ENCODE measurements around the gene ANGPTL7.
"Not testable (repeated sequence)": the region's sequence is repeated elsewhere in the genome, so short reads cannot be mapped to it uniquely, and the experiment has no call there.

The ANGPTL7 gene

DNA sequence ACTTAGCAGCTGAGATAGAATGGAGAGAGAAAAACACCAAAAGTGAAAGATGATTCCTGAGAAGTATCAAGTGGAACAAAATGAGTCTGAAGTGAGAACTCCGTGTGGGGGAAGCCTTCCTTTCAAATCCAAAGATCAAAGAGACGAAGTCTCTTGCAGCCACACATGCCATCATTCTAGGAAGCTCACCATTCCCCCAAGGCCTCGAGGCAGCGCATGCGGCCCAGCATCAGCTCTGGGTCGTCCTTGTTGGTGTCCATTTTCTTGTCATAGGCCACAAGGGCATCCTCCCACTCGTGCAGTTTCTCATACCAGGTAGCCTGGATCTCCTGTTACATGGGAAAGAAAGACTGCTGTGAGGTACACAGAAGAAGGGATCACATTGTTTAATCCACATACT lies 32.2 kb upstream of the ANGPTL7 start:
- TF ChIP-seq, protein P1, sequence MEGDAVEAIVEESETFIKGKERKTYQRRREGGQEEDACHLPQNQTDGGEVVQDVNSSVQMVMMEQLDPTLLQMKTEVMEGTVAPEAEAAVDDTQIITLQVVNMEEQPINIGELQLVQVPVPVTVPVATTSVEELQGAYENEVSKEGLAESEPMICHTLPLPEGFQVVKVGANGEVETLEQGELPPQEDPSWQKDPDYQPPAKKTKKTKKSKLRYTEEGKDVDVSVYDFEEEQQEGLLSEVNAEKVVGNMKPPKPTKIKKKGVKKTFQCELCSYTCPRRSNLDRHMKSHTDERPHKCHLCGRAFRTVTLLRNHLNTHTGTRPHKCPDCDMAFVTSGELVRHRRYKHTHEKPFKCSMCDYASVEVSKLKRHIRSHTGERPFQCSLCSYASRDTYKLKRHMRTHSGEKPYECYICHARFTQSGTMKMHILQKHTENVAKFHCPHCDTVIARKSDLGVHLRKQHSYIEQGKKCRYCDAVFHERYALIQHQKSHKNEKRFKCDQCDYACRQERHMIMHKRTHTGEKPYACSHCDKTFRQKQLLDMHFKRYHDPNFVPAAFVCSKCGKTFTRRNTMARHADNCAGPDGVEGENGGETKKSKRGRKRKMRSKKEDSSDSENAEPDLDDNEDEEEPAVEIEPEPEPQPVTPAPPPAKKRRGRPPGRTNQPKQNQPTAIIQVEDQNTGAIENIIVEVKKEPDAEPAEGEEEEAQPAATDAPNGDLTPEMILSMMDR (IDR thresholded peaks at IDR 0.05): no peak
- peak overlapping the region in 1 of 2 donors; percentile 60 for H3K27ac ChIP-seq
- H3K4me3 ChIP-seq: no peak overlapping the region

GRCh38 chr1:11157394-11157793 lies 31.8 kb upstream of the ANGPTL7 start:
- H3K27ac ChIP-seq: peak overlapping the region; percentile 16 to 60
- DNase-seq (ENCODE audit: low spot score): no peak
- H3K4me3 ChIP-seq: no peak overlapping the region
- TF ChIP-seq, protein P1 (IDR thresholded peaks at IDR 0.05): no peak

More for the DNA sequence above, 32.2 kb upstream of the ANGPTL7 start:
- no peak for DNase-seq (ENCODE audit: low spot score)

GRCh38 chr1:11157867-11158266 lies 31.3 kb upstream of the ANGPTL7 start:
- no peak for DNase-seq (ENCODE audit: low spot score)
- Histone ChIP-seq H3K27ac (peak overlapping the region; percentile 60 to 62), H3K4me3 (no peak overlapping the region)
- TF ChIP-seq, protein P1 (IDR thresholded peaks at IDR 0.05): no peak

- Histone ChIP-seq H3K4me3 (no peak overlapping the region), H3K27ac (peak overlapping the region; percentile 60 to 62)
- TF ChIP-seq, protein P1 (IDR thresholded peaks at IDR 0.05): no peak
- no peak for DNase-seq (ENCODE audit: low spot score)
Observed at GRCh38 chr1:11158291-11158690, 30.9 kb upstream of the ANGPTL7 start.

GRCh38 chr1:11158720-11159321 lies 30.3 kb upstream of the ANGPTL7 start:
- H3K27ac ChIP-seq: peak overlapping the region in 1 of 2 donors; percentile 62
- no peak overlapping the region for H3K4me3 ChIP-seq
- no peak for DNase-seq (ENCODE audit: low spot score)
- TF ChIP-seq, protein P1 (IDR thresholded peaks at IDR 0.05): no peak

DNA sequence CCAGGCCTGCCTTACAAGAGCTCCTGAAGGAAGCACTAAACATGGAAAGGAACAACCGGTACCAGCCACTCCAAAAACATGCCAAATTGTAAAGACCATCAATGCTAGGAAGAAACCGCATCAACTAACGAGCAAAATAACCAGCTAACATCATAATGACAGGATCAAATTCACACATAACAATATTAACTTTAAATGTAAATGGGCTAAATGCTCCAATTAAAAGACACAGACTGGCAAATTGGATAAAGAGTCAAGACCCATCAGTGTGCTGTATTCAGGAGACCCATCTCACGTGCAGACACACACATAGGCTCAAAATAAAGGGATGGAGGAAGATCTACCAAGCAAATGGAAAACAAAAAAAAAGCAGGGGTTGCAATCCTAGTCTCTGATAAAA lies 26.4 kb upstream of the ANGPTL7 start:
- DNase-seq (ENCODE audit: low spot score); H3K27ac ChIP-seq; H3K4me3 ChIP-seq: not testable (repeated sequence)

DNA sequence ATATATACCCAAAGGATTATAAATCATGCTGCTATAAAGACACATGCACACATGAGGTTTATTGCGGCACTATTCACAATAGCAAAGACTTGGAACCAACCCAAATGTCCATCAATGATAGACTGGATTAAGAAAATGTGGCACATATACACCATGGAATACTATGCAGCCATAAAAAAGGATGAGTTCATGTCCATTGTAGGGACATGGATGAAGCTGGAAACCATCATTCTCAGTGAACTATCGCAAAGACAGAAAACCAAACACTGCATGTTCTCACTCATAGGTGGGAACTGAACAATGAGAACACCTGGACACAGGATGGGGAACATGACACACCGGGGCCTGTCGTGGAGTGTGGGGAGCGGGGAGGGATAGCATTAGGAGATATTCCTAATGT lies 22.4 kb upstream of the ANGPTL7 start:
- H3K4me3 ChIP-seq; DNase-seq (ENCODE audit: low spot score); H3K27ac ChIP-seq: not testable (repeated sequence)

GRCh38 chr1:11168731-11169130 lies 20.4 kb upstream of the ANGPTL7 start:
- H3K4me3 ChIP-seq: no peak overlapping the region
- TF ChIP-seq, protein P1 (IDR thresholded peaks at IDR 0.05): no peak
- H3K27ac ChIP-seq: no peak overlapping the region
- DNase-seq (ENCODE audit: low spot score): no peak

All from coronary artery (tissue), 2 donors.